RPMI8226 (cell line): ENCODE measurements around the gene ADGRL2.
"Not testable (repeated sequence)": the region's sequence is repeated elsewhere in the genome, so short reads cannot be mapped to it uniquely, and the experiment has no call there.

Source experiments
- DNase-seq: peaks from one replicate; pipeline ENCODE4 v3.0.0-alpha.2; 2015

The ADGRL2 gene

GRCh38 chr1:81850031-81850430 is 49.3 kb downstream of the ADGRL2 start:
- DNase-seq, result no peak

DNA sequence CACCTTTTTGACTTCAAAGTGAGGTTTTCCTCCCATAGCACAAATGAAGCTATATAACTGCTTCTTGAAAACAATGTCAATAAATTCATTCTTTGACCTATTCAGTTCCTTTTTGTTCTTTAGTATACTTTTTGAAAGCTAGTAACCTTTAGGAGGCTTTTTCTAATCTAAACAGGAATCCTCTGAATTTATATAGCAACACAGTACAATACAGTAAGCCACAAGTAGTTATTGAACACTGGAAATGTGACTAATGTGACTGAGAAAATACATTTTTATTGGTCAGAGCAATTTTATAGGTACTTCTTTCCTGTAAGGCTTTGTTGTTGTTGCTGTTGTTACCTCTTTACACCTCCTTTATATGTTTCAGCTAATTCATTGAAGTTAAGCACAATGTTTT is 49.8 kb downstream of the ADGRL2 start:
- no peak for DNase-seq

GRCh38 chr1:81851217-81851616 is 50.5 kb downstream of the ADGRL2 start:
- no peak for DNase-seq

DNA sequence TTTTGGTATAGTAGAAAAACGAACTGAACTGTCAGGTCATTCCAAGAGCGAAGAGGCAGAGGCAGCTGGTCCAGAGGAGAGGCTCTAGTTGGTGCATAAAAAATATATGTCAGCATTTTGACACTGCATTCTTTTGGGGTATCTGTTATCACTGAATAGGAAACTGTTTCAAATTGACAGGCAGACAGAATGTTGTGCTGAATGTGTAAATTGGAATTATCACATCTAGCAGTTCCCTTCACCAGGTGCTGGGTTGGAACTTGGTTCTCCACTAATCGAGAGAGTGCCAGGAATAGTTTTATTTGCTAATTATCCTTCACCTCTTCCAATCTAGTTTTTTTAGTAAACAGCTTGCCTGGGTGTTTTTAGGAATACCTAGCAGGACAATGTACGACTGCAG is 52.2 kb downstream of the ADGRL2 start:
- DNase-seq, result no peak

- DNase-seq, result no peak
Observed at GRCh38 chr1:81867235-81867634, 66.5 kb downstream of the ADGRL2 start.

GRCh38 chr1:81869307-81869706 is 68.6 kb downstream of the ADGRL2 start:
- no peak for DNase-seq

DNA sequence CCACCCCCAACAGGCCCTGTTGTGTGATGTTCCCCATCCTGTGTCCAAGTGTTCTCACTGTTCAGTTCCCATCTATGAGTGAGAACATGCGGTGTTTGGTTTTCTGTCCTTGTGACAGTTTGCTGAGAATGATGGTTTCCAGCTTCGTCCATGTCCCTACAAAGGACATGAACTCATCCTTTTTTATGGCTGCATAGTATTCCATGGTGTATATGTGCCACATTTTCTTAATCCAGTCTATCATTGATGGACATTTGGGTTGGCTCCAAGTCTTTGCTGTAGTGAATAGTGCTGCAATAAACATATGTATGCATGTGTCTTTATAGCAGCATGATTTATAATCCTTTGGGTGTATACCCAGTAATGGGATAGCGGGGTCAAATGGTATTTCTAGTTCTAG is 70.4 kb downstream of the ADGRL2 start:
- DNase-seq, result not testable (repeated sequence)

DNA sequence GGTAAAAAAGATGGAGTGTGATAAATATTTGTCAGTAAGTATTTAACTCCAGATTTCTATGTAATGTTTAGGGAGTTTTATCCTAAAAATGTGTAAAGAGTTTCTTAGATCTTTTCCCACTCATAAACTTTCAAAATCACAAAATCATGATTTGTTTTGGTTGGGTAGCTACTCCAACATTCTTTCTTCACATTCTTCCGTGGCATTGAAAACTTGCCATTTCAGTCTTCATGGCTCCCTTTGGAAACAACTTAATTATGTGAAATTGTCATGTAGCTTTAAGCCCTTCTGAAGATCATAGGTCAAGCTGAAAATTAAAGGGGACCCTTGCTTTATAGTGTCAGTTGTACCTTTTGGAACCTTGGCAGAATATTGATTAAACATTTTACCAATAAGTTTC is 73.2 kb downstream of the ADGRL2 start:
- DNase-seq, result no peak

GRCh38 chr1:81874461-81874860 is 73.7 kb downstream of the ADGRL2 start:
- DNase-seq, result no peak

GRCh38 chr1:81874940-81875339 is 74.2 kb downstream of the ADGRL2 start:
- no peak for DNase-seq

GRCh38 chr1:81876901-81877733 is 76.4 kb downstream of the ADGRL2 start:
- no peak for DNase-seq

- DNase-seq, result no peak
Observed at GRCh38 chr1:81877940-81878339, 77.2 kb downstream of the ADGRL2 start.

GRCh38 chr1:81878538-81878937 is 77.8 kb downstream of the ADGRL2 start:
- no peak for DNase-seq

DNA sequence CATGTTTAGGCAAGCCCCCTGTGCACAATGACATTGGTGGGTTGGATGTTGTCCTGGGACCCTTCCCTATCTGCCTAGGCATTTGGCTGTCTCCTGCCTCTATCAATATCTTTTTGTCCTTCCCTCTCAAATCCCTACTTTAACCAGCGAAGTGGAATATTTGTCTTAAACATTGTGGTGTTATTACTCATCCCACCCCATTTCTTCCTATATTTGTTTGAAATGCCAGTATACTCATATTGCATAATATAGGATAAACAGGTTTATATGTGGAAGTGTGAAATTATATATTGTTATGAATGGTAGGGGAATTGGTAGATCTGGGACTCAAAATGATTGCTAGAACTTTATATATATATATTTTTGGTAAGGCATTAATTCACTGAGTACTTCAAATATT is 80.0 kb downstream of the ADGRL2 start:
- no peak for DNase-seq

GRCh38 chr1:81885291-81885690 is 84.6 kb downstream of the ADGRL2 start:
- DNase-seq, result no peak

DNA sequence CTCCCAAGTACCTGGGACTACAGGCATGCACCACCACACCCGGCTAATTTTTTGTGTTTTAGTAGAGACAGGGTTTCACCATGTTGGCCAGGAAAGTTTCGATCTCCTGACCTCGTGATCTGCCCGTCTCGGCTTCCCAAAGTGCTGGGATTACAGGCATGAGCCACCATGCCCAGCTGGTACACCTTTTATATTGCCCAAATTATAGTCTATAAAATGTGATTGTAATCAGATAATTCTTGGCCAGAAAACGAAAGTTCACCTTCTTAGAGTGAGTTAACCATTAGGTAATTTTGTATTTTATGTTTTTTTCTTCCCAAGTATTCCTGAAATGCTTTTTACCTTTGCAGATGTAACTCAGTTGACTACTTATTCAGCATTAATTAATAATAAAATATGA is 85.6 kb downstream of the ADGRL2 start:
- DNase-seq, result not testable (repeated sequence)

- DNase-seq, result no peak
Observed at GRCh38 chr1:81887421-81888144, 86.8 kb downstream of the ADGRL2 start.

GRCh38 chr1:81889166-81889565 is 88.4 kb downstream of the ADGRL2 start:
- no peak for DNase-seq

DNA sequence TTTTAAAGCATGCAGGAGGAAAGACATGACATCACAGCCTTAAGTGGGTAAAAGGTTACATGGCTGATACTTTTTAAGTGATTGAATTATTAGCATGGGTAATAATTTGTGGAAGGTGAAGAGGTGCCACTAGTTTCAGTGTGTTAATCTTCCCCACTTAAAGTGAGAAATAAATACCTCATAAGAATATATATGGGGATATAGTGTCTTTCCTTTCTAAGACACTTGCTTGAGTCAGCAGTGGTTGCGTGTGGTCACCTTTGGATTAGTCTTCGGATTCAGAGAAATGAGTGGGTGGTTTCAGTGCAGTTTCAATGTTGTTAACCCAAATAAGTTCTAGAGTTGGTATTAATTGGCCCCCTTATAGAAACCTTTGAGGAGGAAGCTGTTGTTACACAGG is 94.1 kb downstream of the ADGRL2 start:
- DNase-seq, result no peak

DNA sequence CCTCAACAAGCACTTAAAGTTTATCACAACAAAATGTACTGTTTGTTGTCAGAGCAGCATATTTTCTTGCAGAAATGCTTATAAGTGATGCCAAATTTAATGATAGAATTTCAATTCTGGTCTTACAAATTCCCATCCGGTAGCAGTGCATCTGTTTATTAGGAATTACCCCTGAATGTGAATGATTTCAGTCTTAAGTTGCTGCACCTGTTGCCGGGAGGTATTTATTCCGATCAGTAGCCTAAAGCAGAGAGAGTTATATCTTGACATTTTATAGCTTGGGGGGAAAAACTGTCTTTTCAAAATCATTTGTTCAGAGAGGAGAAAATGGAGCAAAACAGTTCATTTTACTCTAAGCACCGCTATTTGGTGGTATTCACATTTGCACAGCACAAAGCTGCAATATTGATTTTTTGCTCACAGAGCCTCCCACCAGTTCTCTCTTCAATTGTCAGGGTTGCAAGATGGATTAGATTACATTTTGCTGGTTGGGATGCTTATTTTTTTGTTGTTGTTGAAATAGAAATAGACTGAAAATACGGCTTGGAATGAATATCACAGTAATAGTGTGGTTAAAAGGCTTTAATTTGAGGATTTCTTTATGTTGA is 98.6 kb downstream of the ADGRL2 start:
- no peak for DNase-seq

- no peak for DNase-seq
Observed at GRCh38 chr1:81907575-81907974, 106.8 kb downstream of the ADGRL2 start.

- DNase-seq, result no peak
Observed at GRCh38 chr1:81912383-81912782, 111.6 kb downstream of the ADGRL2 start.

DNA sequence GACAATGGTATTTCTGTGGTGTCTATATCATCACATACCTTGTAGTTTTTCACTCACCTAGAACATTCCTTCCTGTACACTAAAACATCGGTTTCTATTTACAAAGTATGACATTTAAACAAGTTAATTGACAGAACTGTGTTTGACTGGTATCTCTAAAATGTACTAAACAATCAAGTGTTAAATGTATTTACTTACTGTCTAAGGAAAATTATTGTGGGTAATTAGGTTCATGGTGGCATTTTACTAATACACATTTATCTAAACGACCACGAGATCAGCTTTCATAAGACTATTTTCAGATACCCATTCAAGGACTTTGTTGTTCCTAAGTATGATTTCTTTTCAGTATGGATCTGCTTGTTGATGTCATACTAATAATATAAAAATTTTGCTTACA is 115.2 kb downstream of the ADGRL2 start:
- DNase-seq, result no peak

DNA sequence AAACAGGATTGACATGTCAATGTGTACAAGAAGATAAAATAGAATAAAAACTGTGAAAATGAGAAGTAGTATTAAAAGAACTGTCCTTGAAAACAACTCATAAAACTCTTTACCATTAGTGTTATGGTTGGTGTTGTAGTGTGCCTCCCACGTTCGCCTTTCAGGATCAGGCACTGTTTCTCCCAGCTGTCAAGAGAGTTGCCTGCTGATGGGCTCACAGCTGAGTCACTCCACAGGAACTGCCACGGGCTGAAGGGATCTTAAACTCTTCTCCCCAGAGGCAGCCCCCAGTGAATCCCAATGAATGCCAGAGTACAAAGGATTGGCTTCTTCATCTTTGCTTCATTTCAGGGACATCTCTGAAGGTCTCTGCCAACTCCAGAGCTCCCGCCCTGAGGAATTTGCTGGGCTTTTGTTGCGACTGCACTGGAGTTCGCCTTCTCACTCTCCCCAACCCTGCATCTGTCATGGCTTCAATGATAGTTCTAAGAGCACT is 119.6 kb downstream of the ADGRL2 start:
- DNase-seq, result no peak
